ENCODE results near the gene KIF26B. TPM values are rescaled to one million over a fixed set of nuclear protein-coding genes. Genes with fewer than 3 reads are reported as not detected.

KIF26B gene
- total and polyA plus RNA-seq, 7 donors = 0.01 to 0.32 (median 0.06) TPM

GRCh38 chr1:245390975-245391374 is 236.2 kb downstream of the KIF26B start:
- Histone ChIP-seq H3K4me1 (no peaks in the 10 kb centered on the region), H3K36me3 (ENCODE audit: insufficient read depth in 1 of 2, low read depth in 1 of 2) (no peaks in the 10 kb centered on the region), H3K9me3 (no peaks in the 10 kb centered on the region), H3K27ac (no peak overlapping the region), H3K27me3 (ENCODE audit: insufficient read depth in 3 of 3, low read length in 2 of 3) (no peaks in the 10 kb centered on the region), H3K4me3 (no peak overlapping the region)
- intact Hi-C loops (cut with DNase I) = no loop called here
- DNase-seq (no peak), ATAC-seq (no peak)
- WGBS, 3 donors = 87 to 92% (median 90%) methylated on average over 1 of the region's 1 CpG
- no peak for TF ChIP-seq CTCF (IDR thresholded peaks at IDR 0.05)

- H3K27me3 ChIP-seq (ENCODE audit: insufficient read depth in 3 of 3, low read length in 2 of 3) = peaks cover 0 to 3% (median 0%) of the 10 kb centered on the region in 3 donors
- no peak overlapping the region for H3K4me3 ChIP-seq
- no peak for TF ChIP-seq CTCF (IDR thresholded peaks at IDR 0.05)
- 45 to 50% (median 50%) methylated on average over 3 of the region's 3 CpGs for WGBS, 3 donors
- DNase-seq = no peak
- no peaks in the 10 kb centered on the region for H3K36me3 ChIP-seq (ENCODE audit: insufficient read depth in 1 of 2, low read depth in 1 of 2)
- H3K9me3 ChIP-seq = no peaks in the 10 kb centered on the region
- H3K27ac ChIP-seq = no peak overlapping the region
- no peaks in the 10 kb centered on the region for H3K4me1 ChIP-seq
- no peak for ATAC-seq
- intact Hi-C loops (cut with DNase I) = no loop called here
These were observed 238.9 kb downstream of the KIF26B start for GRCh38 chr1:245393694-245394093.

- WGBS, 3 donors = 9 to 26% (median 14%) methylated on average over 4 of the region's 4 CpGs
- H3K9me3 ChIP-seq = no peaks in the 10 kb centered on the region
- DNase-seq (no peak), ATAC-seq (no peak)
- H3K27ac ChIP-seq = no peak overlapping the region
- no peaks in the 10 kb centered on the region for H3K36me3 ChIP-seq (ENCODE audit: insufficient read depth in 1 of 2, low read depth in 1 of 2)
- no peaks in the 10 kb centered on the region for H3K4me1 ChIP-seq
- no peak overlapping the region for H3K4me3 ChIP-seq
- intact Hi-C loops (cut with DNase I) = no loop called here
- no peak for TF ChIP-seq CTCF (IDR thresholded peaks at IDR 0.05)
- peaks cover 0 to 3% (median 0%) of the 10 kb centered on the region in 3 donors for H3K27me3 ChIP-seq (ENCODE audit: insufficient read depth in 3 of 3, low read length in 2 of 3)
These were observed 240.9 kb downstream of the KIF26B start for GRCh38 chr1:245395680-245396079.

DNA sequence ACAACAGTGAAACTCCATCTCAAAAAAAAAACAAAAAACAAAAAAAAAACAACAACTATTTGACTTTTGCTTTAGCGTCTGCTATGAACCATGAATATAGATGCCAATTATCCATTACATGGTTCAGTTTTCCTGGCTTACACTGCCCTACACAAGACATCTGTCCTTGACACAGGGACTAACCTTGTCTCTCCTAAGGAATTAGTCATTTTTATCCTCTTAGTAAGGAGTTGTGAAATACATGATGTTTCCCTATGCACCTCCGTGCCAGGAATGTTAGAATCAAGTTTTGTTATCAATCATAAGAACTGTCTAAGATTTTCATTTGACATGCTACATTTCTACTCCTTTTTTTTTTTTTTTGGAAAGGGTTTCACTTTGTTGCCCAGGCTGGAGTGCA is 241.8 kb downstream of the KIF26B start:
- Histone ChIP-seq H3K36me3 (ENCODE audit: insufficient read depth in 1 of 2, low read depth in 1 of 2) (no peaks in the 10 kb centered on the region), H3K9me3 (no peaks in the 10 kb centered on the region), H3K4me3 (no peak overlapping the region), H3K27me3 (ENCODE audit: insufficient read depth in 3 of 3, low read length in 2 of 3) (peaks cover 0 to 3% (median 0%) of the 10 kb centered on the region in 3 donors), H3K4me1 (no peaks in the 10 kb centered on the region), H3K27ac (no peak overlapping the region)
- intact Hi-C loops (cut with DNase I) = no loop called here
- ATAC-seq (no peak), DNase-seq (no peak)
- 29 to 46% (median 45%) methylated on average over 2 of the region's 2 CpGs for WGBS, 3 donors
- no peak for TF ChIP-seq CTCF (IDR thresholded peaks at IDR 0.05)

DNA sequence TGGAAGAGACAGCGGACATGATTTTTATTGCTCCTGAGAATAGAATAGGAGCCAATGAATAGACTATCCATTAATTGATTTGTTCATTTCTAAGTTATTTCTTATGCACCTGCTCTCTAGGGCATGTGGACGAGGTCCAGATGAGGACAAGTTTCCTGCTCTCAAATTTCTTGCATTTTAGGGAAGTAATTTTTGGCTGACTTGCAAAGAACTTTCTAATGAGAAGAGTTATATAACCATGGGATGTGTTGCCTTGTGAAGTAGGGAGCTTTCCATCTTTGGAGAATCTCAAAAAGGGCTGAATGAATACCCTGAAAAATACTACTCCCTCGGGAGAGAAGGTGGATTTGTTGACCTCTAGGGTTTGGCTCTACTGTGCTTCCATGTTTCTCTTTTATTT is 243.0 kb downstream of the KIF26B start:
- H3K27me3 ChIP-seq (ENCODE audit: insufficient read depth in 3 of 3, low read length in 2 of 3) = peaks cover 0 to 4% (median 3%) of the 10 kb centered on the region in 3 donors
- no peak overlapping the region for H3K27ac ChIP-seq
- no peak overlapping the region for H3K4me3 ChIP-seq
- no peak for TF ChIP-seq CTCF (IDR thresholded peaks at IDR 0.05)
- intact Hi-C loops (cut with DNase I) = no loop called here
- no peaks in the 10 kb centered on the region for H3K9me3 ChIP-seq
- WGBS, 3 donors = 44 to 59% (median 53%) methylated on average over 3 of the region's 3 CpGs
- ATAC-seq = no peak
- no peak for DNase-seq
- H3K4me1 ChIP-seq = no peaks in the 10 kb centered on the region
- H3K36me3 ChIP-seq (ENCODE audit: insufficient read depth in 1 of 2, low read depth in 1 of 2) = no peaks in the 10 kb centered on the region
